GM12865 (cell line): ENCODE data around the gene SLC24A3.

Experiments used
- DNase-seq: peaks from one replicate; pipeline ENCODE4 v3.0.0; 2010; ENCODE audit warnings: low read depth
- H3K4me3 ChIP-seq: 2 replicates; pipeline ENCODE4 v1.5.1; 2011; ENCODE audit warnings: mild to moderate bottlenecking, low read depth, low read length, control low read depth
- CTCF ChIP-seq: IDR thresholded peaks from 2 replicates; pipeline ENCODE4 v1.5.1; 2011; ENCODE audit warnings: low read length, control low read depth, low read depth, inconsistent platforms; ENCODE audit not compliant: insufficient read depth; ENCODE audit errors: missing control alignments

Gene SLC24A3

GRCh38 chr20:19275038-19275629 lies 62.7 kb downstream of the SLC24A3 start:
- no peak overlapping the region for H3K4me3 ChIP-seq
- TF ChIP-seq CTCF, result no peak
- DNase-seq, result no peak

GRCh38 chr20:19275630-19276071 lies 63.2 kb downstream of the SLC24A3 start:
- no peak overlapping the region for H3K4me3 ChIP-seq
- DNase-seq, result no peak
- no peak for TF ChIP-seq CTCF

GRCh38 chr20:19277381-19277780 lies 64.9 kb downstream of the SLC24A3 start:
- no peak for DNase-seq
- TF ChIP-seq CTCF, result no peak
- no peak overlapping the region for H3K4me3 ChIP-seq

- DNase-seq, result no peak
- no peak for TF ChIP-seq CTCF
- H3K4me3 ChIP-seq, result no peak overlapping the region
Observed at GRCh38 chr20:19283490-19284025, 71.1 kb downstream of the SLC24A3 start.

- DNase-seq, result no peak
Observed at GRCh38 chr20:19284400-19285178, 72.1 kb downstream of the SLC24A3 start.

GRCh38 chr20:19285436-19285835 lies 73.0 kb downstream of the SLC24A3 start:
- no peak for DNase-seq
- TF ChIP-seq CTCF, result no peak
- no peak overlapping the region for H3K4me3 ChIP-seq

More at GRCh38 chr20:19284400-19285178, 72.1 kb downstream of the SLC24A3 start:
- no peak for TF ChIP-seq CTCF
- no peak overlapping the region for H3K4me3 ChIP-seq
